Suprapubic skin (tissue), 4 donors: ENCODE results near the gene TBC1D13.

Source experiments
- CTCF ChIP-seq, 2 donors: fragments of 200-600 bp in 1 of 2; fragments of 450-650 bp in 1 of 2; sonication (generic) in 1 of 2; IDR thresholded peaks; one replicate each; pipeline ENCODE4 v1.5.1; 2016 to 2019; ENCODE audit warnings: antibody characterized with exemption in 2 of 2, mild to moderate bottlenecking in 1 of 2, moderate library complexity in 1 of 2
- EP300 ChIP-seq: sonication (generic); formaldehyde crosslinking; IDR thresholded peaks from one replicate; pipeline ENCODE4 v1.6.1; 2017; ENCODE audit warnings: antibody characterized with exemption
- POLR2A ChIP-seq, 2 donors: fragments of 450-650 bp; IDR thresholded peaks; one replicate each; pipeline ENCODE4 v1.6.1; 2017; ENCODE audit warnings: antibody characterized with exemption in 2 of 2, mild to moderate bottlenecking in 2 of 2, moderate library complexity in 2 of 2
- POLR2AphosphoS5 ChIP-seq, 3 donors: sonication (generic); formaldehyde crosslinking; IDR thresholded peaks; one replicate each; pipeline ENCODE4 v1.6.1; 2017; ENCODE audit warnings: antibody characterized with exemption in 3 of 3

GRCh38 chr9:128835246-128836210 is 48.5 kb downstream of the TBC1D13 start:
- TF ChIP-seq POLR2A (IDR thresholded peaks at IDR 0.05) (no peak), CTCF (IDR thresholded peaks at IDR 0.05) (no peak), EP300 (no peak), POLR2AphosphoS5 (IDR thresholded peaks at IDR 0.05) (no peak)
